Loucy (cell line): ENCODE results near the gene LDAH.

Source experiments
- H2AFZ ChIP-seq: fragments of 200-600 bp; sonication (generic); 2 replicates; pipeline ENCODE4 v1.6.0; 2016; ENCODE audit warnings: antibody characterized with exemption, mild to moderate bottlenecking, low read length, moderate library complexity
- H3F3A ChIP-seq: fragments of 200-600 bp; 2 replicates; pipeline ENCODE4 v1.6.0; 2016; ENCODE audit warnings: antibody characterized with exemption, low read depth, mild to moderate bottlenecking
- H3K27me3 ChIP-seq: fragments of 200-600 bp; sonication (generic); 2 replicates; pipeline ENCODE4 v1.6.1; 2014; ENCODE audit warnings: low read length, mild to moderate bottlenecking; ENCODE audit not compliant: insufficient read depth, poor library complexity, severe bottlenecking
- H3K36me3 ChIP-seq: fragments of 200-600 bp; sonication (generic); 2 replicates; pipeline ENCODE4 v1.6.1; 2016; ENCODE audit warnings: low read length; ENCODE audit not compliant: insufficient read depth
- H3K4me1 ChIP-seq: fragments of 200-600 bp; sonication (generic); 2 replicates; pipeline ENCODE4 v1.5.1; 2014; ENCODE audit warnings: low read length, mild to moderate bottlenecking; ENCODE audit not compliant: insufficient read depth, poor library complexity, severe bottlenecking
- H3K4me2 ChIP-seq: fragments of 200-600 bp; sonication (generic); 2 replicates; pipeline ENCODE4 v1.6.0; 2014; ENCODE audit warnings: antibody characterized with exemption, low read length, low read depth, mild to moderate bottlenecking; ENCODE audit not compliant: poor library complexity, severe bottlenecking
- H3K4me3 ChIP-seq: fragments of 200-600 bp; sonication (generic); 2 replicates; pipeline ENCODE4 v1.5.1; 2014; ENCODE audit warnings: low read length, mild to moderate bottlenecking, mixed read lengths; ENCODE audit not compliant: poor library complexity, severe bottlenecking
- H3K79me2 ChIP-seq: fragments of 200-600 bp; sonication (generic); 2 replicates; pipeline ENCODE4 v1.6.1; 2014; ENCODE audit warnings: low read length; ENCODE audit not compliant: insufficient read depth
- H3K9ac ChIP-seq: fragments of 200-600 bp; sonication (generic); 2 replicates; pipeline ENCODE4 v1.6.0; 2014; ENCODE audit warnings: mild to moderate bottlenecking, low read depth, low read length, moderate library complexity; ENCODE audit not compliant: poor library complexity, severe bottlenecking
- H3K9me2 ChIP-seq: fragments of 200-600 bp; sonication (generic); replicated peaks from 2 replicates; pipeline ENCODE4 v1.6.1; 2016; ENCODE audit warnings: low read depth, low read length, mixed read lengths
- H3K9me3 ChIP-seq: fragments of 200-600 bp; sonication (generic); 2 replicates; pipeline ENCODE4 v1.6.1; 2014; ENCODE audit warnings: mild to moderate bottlenecking, antibody characterized with exemption, low read length, low read depth; ENCODE audit not compliant: insufficient read depth
- H4K20me1 ChIP-seq: fragments of 200-600 bp; sonication (generic); 2 replicates; pipeline ENCODE4 v1.6.0; 2014; ENCODE audit warnings: antibody characterized with exemption, low read length, mild to moderate bottlenecking; ENCODE audit not compliant: insufficient read depth, poor library complexity, severe bottlenecking
- CTCF ChIP-seq: fragments of 200-600 bp; sonication (generic); conservative IDR thresholded peaks from 2 replicates; pipeline ENCODE4 v1.5.1; 2014; ENCODE audit warnings: mild to moderate bottlenecking, antibody characterized with exemption, low read length
- EZH2phosphoT487 ChIP-seq: fragments of 200-600 bp; IDR thresholded peaks from 2 replicates; pipeline ENCODE4 v1.6.1; 2018; ENCODE audit warnings: antibody characterized with exemption, mild to moderate bottlenecking, moderate library complexity, borderline replicate concordance

LDAH gene

GRCh38 chr2:20638646-20639430 lies 184.1 kb downstream of the LDAH start:
- H3K4me1 ChIP-seq = no peaks in the 10 kb centered on the region
- no peak overlapping the region for H3K9ac ChIP-seq
- no peak overlapping the region for H3K4me2 ChIP-seq
- H3K79me2 ChIP-seq = no peaks in the 10 kb centered on the region
- no peaks in the 10 kb centered on the region for H3K27me3 ChIP-seq
- no peak for TF ChIP-seq EZH2phosphoT487
- TF ChIP-seq CTCF = no peak
- no peak overlapping the region for H3K4me3 ChIP-seq
- H2AFZ ChIP-seq = no peak overlapping the region
- H3K9me2 ChIP-seq = no peaks in the 10 kb centered on the region
- H3F3A ChIP-seq = no peaks in the 10 kb centered on the region
- no peaks in the 10 kb centered on the region for H3K36me3 ChIP-seq
- no peaks in the 10 kb centered on the region for H4K20me1 ChIP-seq
- H3K9me3 ChIP-seq = no peaks in the 10 kb centered on the region

GRCh38 chr2:20638014-20638413 lies 184.9 kb downstream of the LDAH start:
- Histone ChIP-seq H3K36me3 (no peaks in the 10 kb centered on the region), H3K9me3 (no peaks in the 10 kb centered on the region), H3K9ac (no peak overlapping the region), H3K9me2 (no peaks in the 10 kb centered on the region), H3K4me1 (peaks cover 2% of the 10 kb centered on the region), H3K79me2 (no peaks in the 10 kb centered on the region), H3K4me2 (no peak overlapping the region), H3K27me3 (no peaks in the 10 kb centered on the region), H4K20me1 (no peaks in the 10 kb centered on the region), H3K4me3 (no peak overlapping the region), H3F3A (no peaks in the 10 kb centered on the region), H2AFZ (no peak overlapping the region)
- no peak for TF ChIP-seq CTCF
- no peak for TF ChIP-seq EZH2phosphoT487

- TF ChIP-seq EZH2phosphoT487 = no peak
- TF ChIP-seq CTCF = no peak
- Histone ChIP-seq H3K36me3 (no peaks in the 10 kb centered on the region), H3K4me2 (no peak overlapping the region), H4K20me1 (no peaks in the 10 kb centered on the region), H3K4me3 (no peak overlapping the region), H3K79me2 (no peaks in the 10 kb centered on the region), H3K9me3 (no peaks in the 10 kb centered on the region), H3K4me1 (peaks cover 4% of the 10 kb centered on the region), H2AFZ (no peak overlapping the region), H3K27me3 (no peaks in the 10 kb centered on the region), H3F3A (no peaks in the 10 kb centered on the region), H3K9ac (no peak overlapping the region), H3K9me2 (no peaks in the 10 kb centered on the region)
These were observed 185.8 kb downstream of the LDAH start for GRCh38 chr2:20637147-20637546.
